GM13976 (cell line): ENCODE results near the gene AUTS2.

Experiments
- DNase-seq: peaks from one replicate; pipeline ENCODE4 v3.0.0; 2012; ENCODE audit warnings: low spot score
- in situ Hi-C: fragments of 300-500 bp; cut with MboI; formaldehyde crosslinking; loops from one replicate; pipeline ENCODE4 v1.12.0; 2022; ENCODE audit warnings: low sequenced_read_pairs, mixed read lengths, inconsistent platforms; ENCODE audit not compliant: unreplicated experiment
- TF ChIP-seq, protein P1 (sequence below): IDR thresholded peaks from 2 replicates; pipeline ENCODE4 v1.5.1; 2012; ENCODE audit warnings: borderline replicate concordance, mild to moderate bottlenecking; ENCODE audit not compliant: insufficient read depth; ENCODE audit errors: extremely low read depth, missing control alignments, control extremely low read depth

Gene AUTS2

GRCh38 chr7:69696054-69696591 lies 97.8 kb downstream of the AUTS2 start:
- TF ChIP-seq, protein P1, sequence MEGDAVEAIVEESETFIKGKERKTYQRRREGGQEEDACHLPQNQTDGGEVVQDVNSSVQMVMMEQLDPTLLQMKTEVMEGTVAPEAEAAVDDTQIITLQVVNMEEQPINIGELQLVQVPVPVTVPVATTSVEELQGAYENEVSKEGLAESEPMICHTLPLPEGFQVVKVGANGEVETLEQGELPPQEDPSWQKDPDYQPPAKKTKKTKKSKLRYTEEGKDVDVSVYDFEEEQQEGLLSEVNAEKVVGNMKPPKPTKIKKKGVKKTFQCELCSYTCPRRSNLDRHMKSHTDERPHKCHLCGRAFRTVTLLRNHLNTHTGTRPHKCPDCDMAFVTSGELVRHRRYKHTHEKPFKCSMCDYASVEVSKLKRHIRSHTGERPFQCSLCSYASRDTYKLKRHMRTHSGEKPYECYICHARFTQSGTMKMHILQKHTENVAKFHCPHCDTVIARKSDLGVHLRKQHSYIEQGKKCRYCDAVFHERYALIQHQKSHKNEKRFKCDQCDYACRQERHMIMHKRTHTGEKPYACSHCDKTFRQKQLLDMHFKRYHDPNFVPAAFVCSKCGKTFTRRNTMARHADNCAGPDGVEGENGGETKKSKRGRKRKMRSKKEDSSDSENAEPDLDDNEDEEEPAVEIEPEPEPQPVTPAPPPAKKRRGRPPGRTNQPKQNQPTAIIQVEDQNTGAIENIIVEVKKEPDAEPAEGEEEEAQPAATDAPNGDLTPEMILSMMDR: no peak
- in situ Hi-C loops: no loop called here
- DNase-seq: peak; percentile 58

GRCh38 chr7:69696686-69697685 lies 98.7 kb downstream of the AUTS2 start:
- TF ChIP-seq, protein P1: no peak
- no peak for DNase-seq
- in situ Hi-C loops: no loop called here

DNA sequence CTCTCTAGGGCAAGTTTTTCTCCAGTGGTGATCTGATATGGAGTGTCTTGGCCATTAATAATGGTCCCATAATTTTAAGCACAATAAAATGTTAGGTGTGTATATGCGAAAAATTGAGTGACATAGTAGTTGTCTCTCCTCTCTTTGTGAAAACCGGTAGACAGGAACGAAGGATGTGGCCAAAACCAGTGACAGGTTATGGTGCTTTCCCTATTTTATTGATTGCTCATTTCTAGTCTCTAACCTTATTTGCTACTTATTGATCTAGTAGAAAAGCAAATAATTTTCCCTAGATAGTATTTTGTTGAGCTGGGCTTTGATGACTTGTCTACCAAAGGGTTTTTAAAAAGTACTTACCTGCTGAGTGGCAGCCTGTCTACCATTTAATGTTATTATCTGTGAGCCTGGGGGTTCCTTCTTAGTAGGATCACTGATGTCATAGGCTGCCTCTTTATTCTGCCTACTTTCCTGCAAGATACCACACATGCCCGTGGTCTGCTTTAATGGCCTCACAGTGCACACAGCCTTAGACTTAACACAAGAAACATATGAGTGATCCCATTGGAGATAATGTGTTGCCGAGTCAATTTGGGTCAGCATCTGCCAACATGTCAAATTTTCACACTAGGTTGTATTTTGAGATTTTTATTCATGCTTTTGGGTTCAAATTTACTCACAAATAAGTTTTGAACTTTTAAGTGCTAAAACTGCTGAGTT lies 100.0 kb downstream of the AUTS2 start:
- no peak for DNase-seq
- in situ Hi-C loops: no loop called here
- TF ChIP-seq, protein P1: no peak

DNA sequence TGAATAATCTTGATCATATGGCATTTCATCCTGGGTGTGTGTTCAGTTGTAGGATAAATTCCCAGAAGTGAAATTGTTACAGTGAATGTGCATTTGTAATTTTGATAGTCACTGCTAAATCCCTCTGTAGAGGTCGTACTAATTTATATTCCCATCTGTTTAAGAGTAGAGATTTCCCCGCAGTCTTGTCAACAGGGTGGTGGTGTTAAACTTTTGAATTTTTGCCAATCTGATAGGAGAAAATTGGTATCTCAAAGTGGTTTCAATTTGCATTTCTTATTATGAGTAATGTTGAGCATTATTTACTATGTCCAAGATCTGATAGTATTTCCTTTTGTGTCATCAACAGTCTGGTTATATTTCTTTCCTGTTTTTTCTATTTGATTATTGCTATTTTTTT lies 101.7 kb downstream of the AUTS2 start:
- in situ Hi-C loops: no loop called here

GRCh38 chr7:69700331-69700730 lies 102.1 kb downstream of the AUTS2 start:
- no peak for DNase-seq
- in situ Hi-C loops: no loop called here
- TF ChIP-seq, protein P1: no peak

More for the DNA sequence above, 101.7 kb downstream of the AUTS2 start:
- no peak for DNase-seq
- TF ChIP-seq, protein P1: no peak

GRCh38 chr7:69701288-69701687 lies 103.0 kb downstream of the AUTS2 start:
- in situ Hi-C loops: no loop called here
- DNase-seq: no peak
- TF ChIP-seq, protein P1: no peak
